ENCODE results near the gene QSER1.

Gene QSER1

DNA sequence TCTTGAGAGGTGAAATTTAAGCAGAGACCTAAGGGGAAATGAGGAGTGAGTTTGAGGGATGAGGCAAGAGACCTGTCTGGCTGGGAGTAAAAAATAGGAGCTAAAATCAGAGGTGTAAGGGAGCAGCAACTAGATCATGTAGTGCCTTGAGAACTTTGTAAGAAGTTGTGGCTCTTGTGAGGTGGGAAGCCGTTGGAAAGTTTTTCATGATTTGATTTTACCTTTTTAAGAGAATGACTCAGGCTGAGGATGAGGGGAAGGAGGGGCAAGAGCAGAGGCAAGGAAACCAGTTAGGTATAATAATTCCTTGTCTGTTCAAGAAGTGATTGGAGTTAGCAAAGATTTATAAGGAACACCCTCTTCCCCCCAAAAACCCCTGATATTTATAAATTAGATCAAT, 25.8 kb downstream of the QSER1 start:
- TF ChIP-seq, protein P1, sequence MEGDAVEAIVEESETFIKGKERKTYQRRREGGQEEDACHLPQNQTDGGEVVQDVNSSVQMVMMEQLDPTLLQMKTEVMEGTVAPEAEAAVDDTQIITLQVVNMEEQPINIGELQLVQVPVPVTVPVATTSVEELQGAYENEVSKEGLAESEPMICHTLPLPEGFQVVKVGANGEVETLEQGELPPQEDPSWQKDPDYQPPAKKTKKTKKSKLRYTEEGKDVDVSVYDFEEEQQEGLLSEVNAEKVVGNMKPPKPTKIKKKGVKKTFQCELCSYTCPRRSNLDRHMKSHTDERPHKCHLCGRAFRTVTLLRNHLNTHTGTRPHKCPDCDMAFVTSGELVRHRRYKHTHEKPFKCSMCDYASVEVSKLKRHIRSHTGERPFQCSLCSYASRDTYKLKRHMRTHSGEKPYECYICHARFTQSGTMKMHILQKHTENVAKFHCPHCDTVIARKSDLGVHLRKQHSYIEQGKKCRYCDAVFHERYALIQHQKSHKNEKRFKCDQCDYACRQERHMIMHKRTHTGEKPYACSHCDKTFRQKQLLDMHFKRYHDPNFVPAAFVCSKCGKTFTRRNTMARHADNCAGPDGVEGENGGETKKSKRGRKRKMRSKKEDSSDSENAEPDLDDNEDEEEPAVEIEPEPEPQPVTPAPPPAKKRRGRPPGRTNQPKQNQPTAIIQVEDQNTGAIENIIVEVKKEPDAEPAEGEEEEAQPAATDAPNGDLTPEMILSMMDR (IDR thresholded peaks at IDR 0.05; ENCODE audit: low read depth, low read length, poor library complexity, severe bottlenecking), result no peak
- TF ChIP-seq EZH2phosphoT487 (IDR thresholded peaks at IDR 0.05; ENCODE audit: borderline replicate concordance, low read length), result no peak
- Histone ChIP-seq H4K20me1 (ENCODE audit: control insufficient read depth, insufficient read depth, low read depth, low read length) (no peaks in the 10 kb centered on the region), H3K36me3 (ENCODE audit: control insufficient read depth, low read length) (peaks cover 6% of the 10 kb centered on the region), H3F3A (ENCODE audit: control insufficient read depth, insufficient read depth) (no peaks in the 10 kb centered on the region), H3K9me2 (replicated peaks; ENCODE audit: control insufficient read depth, low read length) (no peaks in the 10 kb centered on the region), H3K9me3 (ENCODE audit: control insufficient read depth, insufficient read depth, low read length) (no peaks in the 10 kb centered on the region), H3K4me3 (ENCODE audit: low read length) (no peak overlapping the region), H3K4me1 (ENCODE audit: control insufficient read depth, low read length) (peaks cover 13% of the 10 kb centered on the region), H3K79me2 (ENCODE audit: control insufficient read depth, low read length) (peaks cover 91% of the 10 kb centered on the region), H3K27me3 (ENCODE audit: control insufficient read depth, low read length) (no peaks in the 10 kb centered on the region), H3K27ac (ENCODE audit: low read depth, low read length) (no peak overlapping the region), H3K4me2 (ENCODE audit: low read length) (no peak overlapping the region)

GRCh38 chr11:32919338-32919737, 26.7 kb downstream of the QSER1 start:
- H3F3A ChIP-seq (ENCODE audit: control insufficient read depth, insufficient read depth), result no peaks in the 10 kb centered on the region
- peaks cover 6% of the 10 kb centered on the region for H3K36me3 ChIP-seq (ENCODE audit: control insufficient read depth, low read length)
- TF ChIP-seq, protein P1 (IDR thresholded peaks at IDR 0.05; ENCODE audit: low read depth, low read length, poor library complexity, severe bottlenecking), result no peak
- TF ChIP-seq EZH2phosphoT487 (IDR thresholded peaks at IDR 0.05; ENCODE audit: borderline replicate concordance, low read length), result no peak
- no peak overlapping the region for H3K4me2 ChIP-seq (ENCODE audit: low read length)
- H3K4me3 ChIP-seq (ENCODE audit: low read length), result no peak overlapping the region
- H4K20me1 ChIP-seq (ENCODE audit: control insufficient read depth, insufficient read depth, low read depth, low read length), result no peaks in the 10 kb centered on the region
- H3K27ac ChIP-seq (ENCODE audit: low read depth, low read length), result no peak overlapping the region
- H3K79me2 ChIP-seq (ENCODE audit: control insufficient read depth, low read length), result peaks cover 87% of the 10 kb centered on the region
- no peaks in the 10 kb centered on the region for H3K27me3 ChIP-seq (ENCODE audit: control insufficient read depth, low read length)
- H3K9me3 ChIP-seq (ENCODE audit: control insufficient read depth, insufficient read depth, low read length), result no peaks in the 10 kb centered on the region
- H3K9me2 ChIP-seq (replicated peaks; ENCODE audit: control insufficient read depth, low read length), result no peaks in the 10 kb centered on the region
- peaks cover 13% of the 10 kb centered on the region for H3K4me1 ChIP-seq (ENCODE audit: control insufficient read depth, low read length)

DNA sequence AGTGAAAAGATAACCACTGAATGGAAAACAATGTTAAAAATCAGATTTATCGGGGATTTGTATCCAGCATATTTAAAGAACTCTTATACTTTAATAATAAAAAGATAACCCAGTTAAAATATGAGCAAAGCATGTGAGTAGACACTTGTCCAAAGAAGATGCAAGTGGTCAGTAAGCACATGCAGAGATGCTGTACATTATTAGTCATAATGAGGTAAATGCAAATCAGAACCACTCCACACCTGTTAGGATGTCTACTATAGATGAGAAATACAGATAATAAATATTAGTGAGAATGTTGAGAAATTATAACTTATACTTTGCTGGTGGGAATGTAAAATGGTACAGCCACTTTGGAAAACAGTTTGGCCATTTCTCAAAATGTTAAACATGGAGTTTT, 28.0 kb downstream of the QSER1 start:
- no peaks in the 10 kb centered on the region for H3K27me3 ChIP-seq (ENCODE audit: control insufficient read depth, low read length)
- peaks cover 13% of the 10 kb centered on the region for H3K4me1 ChIP-seq (ENCODE audit: control insufficient read depth, low read length)
- TF ChIP-seq, protein P1 (IDR thresholded peaks at IDR 0.05; ENCODE audit: low read depth, low read length, poor library complexity, severe bottlenecking), result no peak
- TF ChIP-seq EZH2phosphoT487 (IDR thresholded peaks at IDR 0.05; ENCODE audit: borderline replicate concordance, low read length), result no peak
- H3K4me2 ChIP-seq (ENCODE audit: low read length), result no peak overlapping the region
- H3K4me3 ChIP-seq (ENCODE audit: low read length), result no peak overlapping the region
- no peaks in the 10 kb centered on the region for H3K9me2 ChIP-seq (replicated peaks; ENCODE audit: control insufficient read depth, low read length)
- no peaks in the 10 kb centered on the region for H3F3A ChIP-seq (ENCODE audit: control insufficient read depth, insufficient read depth)
- no peaks in the 10 kb centered on the region for H4K20me1 ChIP-seq (ENCODE audit: control insufficient read depth, insufficient read depth, low read depth, low read length)
- H3K79me2 ChIP-seq (ENCODE audit: control insufficient read depth, low read length), result peaks cover 85% of the 10 kb centered on the region
- no peaks in the 10 kb centered on the region for H3K9me3 ChIP-seq (ENCODE audit: control insufficient read depth, insufficient read depth, low read length)
- no peak overlapping the region for H3K27ac ChIP-seq (ENCODE audit: low read depth, low read length)
- peaks cover 6% of the 10 kb centered on the region for H3K36me3 ChIP-seq (ENCODE audit: control insufficient read depth, low read length)

DNA sequence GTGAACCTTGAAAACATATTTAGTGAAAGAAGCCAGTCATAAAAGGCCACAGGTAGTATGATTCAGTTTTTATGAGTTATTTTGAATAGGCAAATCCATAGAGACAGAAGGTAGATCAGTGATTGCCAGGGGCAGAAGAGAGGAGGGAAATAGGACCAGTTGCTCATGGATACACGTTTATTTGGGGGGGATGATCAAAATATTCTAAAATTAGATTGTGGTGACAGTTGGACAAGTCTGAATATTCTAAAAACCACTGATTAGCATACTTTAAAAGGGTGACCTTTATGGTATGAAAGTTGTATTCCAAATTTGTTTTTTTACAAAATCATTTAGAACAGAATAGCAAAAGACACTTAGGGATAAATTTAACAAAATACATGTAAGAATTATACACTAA, 28.6 kb downstream of the QSER1 start:
- no peak overlapping the region for H3K4me3 ChIP-seq (ENCODE audit: low read length)
- H3K36me3 ChIP-seq (ENCODE audit: control insufficient read depth, low read length), result peaks cover 6% of the 10 kb centered on the region
- H3K9me3 ChIP-seq (ENCODE audit: control insufficient read depth, insufficient read depth, low read length), result no peaks in the 10 kb centered on the region
- H3K27me3 ChIP-seq (ENCODE audit: control insufficient read depth, low read length), result no peaks in the 10 kb centered on the region
- H3K4me2 ChIP-seq (ENCODE audit: low read length), result no peak overlapping the region
- H3K9me2 ChIP-seq (replicated peaks; ENCODE audit: control insufficient read depth, low read length), result no peaks in the 10 kb centered on the region
- H3K79me2 ChIP-seq (ENCODE audit: control insufficient read depth, low read length), result peaks cover 85% of the 10 kb centered on the region
- no peaks in the 10 kb centered on the region for H3F3A ChIP-seq (ENCODE audit: control insufficient read depth, insufficient read depth)
- no peak overlapping the region for H3K27ac ChIP-seq (ENCODE audit: low read depth, low read length)
- H3K4me1 ChIP-seq (ENCODE audit: control insufficient read depth, low read length), result peaks cover 13% of the 10 kb centered on the region
- no peaks in the 10 kb centered on the region for H4K20me1 ChIP-seq (ENCODE audit: control insufficient read depth, insufficient read depth, low read depth, low read length)
- TF ChIP-seq EZH2phosphoT487 (IDR thresholded peaks at IDR 0.05; ENCODE audit: borderline replicate concordance, low read length), result no peak
- TF ChIP-seq, protein P1 (IDR thresholded peaks at IDR 0.05; ENCODE audit: low read depth, low read length, poor library complexity, severe bottlenecking), result no peak
